ENCODE results near the gene TULP4.

DNA sequence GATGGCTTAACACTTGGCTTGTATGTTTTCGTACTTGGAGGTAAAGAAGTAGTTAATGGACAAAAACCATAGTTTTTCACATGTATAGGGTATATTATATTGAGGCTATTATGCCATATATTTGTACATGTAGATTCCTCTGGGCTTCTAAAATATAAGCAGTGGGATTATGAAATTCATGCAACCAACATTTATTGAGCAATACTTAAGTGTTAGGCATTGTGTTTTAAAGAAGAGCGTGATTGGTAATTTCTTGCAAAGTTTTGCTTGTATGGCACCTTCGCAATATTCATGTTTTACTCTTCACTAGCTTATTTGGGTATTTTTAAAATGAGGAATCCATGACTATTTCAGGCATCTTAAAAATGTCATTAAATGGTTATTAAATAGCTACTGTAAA, 2.5 kb downstream of the TULP4 start:
- no peak for TF ChIP-seq POLR2A (IDR thresholded peaks at IDR 0.05)
- TF ChIP-seq, protein P1, sequence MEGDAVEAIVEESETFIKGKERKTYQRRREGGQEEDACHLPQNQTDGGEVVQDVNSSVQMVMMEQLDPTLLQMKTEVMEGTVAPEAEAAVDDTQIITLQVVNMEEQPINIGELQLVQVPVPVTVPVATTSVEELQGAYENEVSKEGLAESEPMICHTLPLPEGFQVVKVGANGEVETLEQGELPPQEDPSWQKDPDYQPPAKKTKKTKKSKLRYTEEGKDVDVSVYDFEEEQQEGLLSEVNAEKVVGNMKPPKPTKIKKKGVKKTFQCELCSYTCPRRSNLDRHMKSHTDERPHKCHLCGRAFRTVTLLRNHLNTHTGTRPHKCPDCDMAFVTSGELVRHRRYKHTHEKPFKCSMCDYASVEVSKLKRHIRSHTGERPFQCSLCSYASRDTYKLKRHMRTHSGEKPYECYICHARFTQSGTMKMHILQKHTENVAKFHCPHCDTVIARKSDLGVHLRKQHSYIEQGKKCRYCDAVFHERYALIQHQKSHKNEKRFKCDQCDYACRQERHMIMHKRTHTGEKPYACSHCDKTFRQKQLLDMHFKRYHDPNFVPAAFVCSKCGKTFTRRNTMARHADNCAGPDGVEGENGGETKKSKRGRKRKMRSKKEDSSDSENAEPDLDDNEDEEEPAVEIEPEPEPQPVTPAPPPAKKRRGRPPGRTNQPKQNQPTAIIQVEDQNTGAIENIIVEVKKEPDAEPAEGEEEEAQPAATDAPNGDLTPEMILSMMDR (IDR thresholded peaks at IDR 0.05) = no peak
